Gastroesophageal sphincter (tissue), 4 donors: ENCODE measurements around the gene NNMT. TPM values are rescaled to one million over a fixed set of nuclear protein-coding genes. Genes with fewer than 3 reads are reported as not detected.

Source experiments
- ATAC-seq: fragments of 150-250 bp; one replicate; pipeline ENCODE4 v1.9.1; 2016; ENCODE audit warnings: mild to moderate bottlenecking, moderate library complexity
- H3K27ac ChIP-seq, 4 donors: fragments of 200-600 bp; sonication (generic) in 3 of 4; 1 replicate in 3 of 4; 2 replicates in 1 of 4; pipeline ENCODE4 v1.5.1; 2016 to 2019
- H3K27me3 ChIP-seq: fragments of 200-600 bp; sonication (generic); one replicate; pipeline ENCODE4 v1.5.1; 2019
- H3K36me3 ChIP-seq, 2 donors: fragments of 200-600 bp; sonication (generic); one replicate each; pipeline ENCODE4 v1.5.1; 2019; ENCODE audit warnings: control low read depth in 1 of 2
- H3K4me1 ChIP-seq, 3 donors: fragments of 200-600 bp; sonication (generic); 1 replicate in 2 of 3; 2 replicates in 1 of 3; pipeline ENCODE4 v1.5.1; 2016 to 2019; ENCODE audit warnings: control low read depth in 2 of 3
- H3K4me3 ChIP-seq, 2 donors: fragments of 200-600 bp; sonication (generic); one replicate each; pipeline ENCODE4 v1.5.1; 2019; ENCODE audit warnings: mild to moderate bottlenecking in 1 of 2, moderate library complexity in 1 of 2
- H3K9me3 ChIP-seq, 3 donors: fragments of 200-600 bp; sonication (generic); one replicate each; pipeline ENCODE4 v1.5.1; 2017 to 2019; ENCODE audit warnings: control low read depth in 2 of 3
- EP300 ChIP-seq: sonication (generic); formaldehyde crosslinking; IDR thresholded peaks from one replicate; pipeline ENCODE4 v1.6.1; 2017; ENCODE audit warnings: antibody characterized with exemption, mild to moderate bottlenecking
- POLR2A ChIP-seq, 2 donors: fragments of 450-650 bp; IDR thresholded peaks; one replicate each; pipeline ENCODE4 v1.6.1; 2017; ENCODE audit warnings: antibody characterized with exemption in 2 of 2, mild to moderate bottlenecking in 2 of 2, moderate library complexity in 1 of 2
- POLR2AphosphoS5 ChIP-seq: sonication (generic); formaldehyde crosslinking; IDR thresholded peaks from one replicate; pipeline ENCODE4 v1.6.1; 2017; ENCODE audit warnings: antibody characterized with exemption
- WGBS, 2 donors: methylation state at CpG; one replicate each; pipeline ENCODE4 v1.1.5; 2018; ENCODE audit warnings: low coverage in 1 of 2; 5-methylcytosine and 5-hydroxymethylcytosine counted together
- total RNA-seq, 4 donors: library from RNA; depleted of rRNA; stranded (reverse); fragments of >200 nt; gene quantifications; one replicate each; pipeline ENCODE4 v1.1.0, GENCODE V29; 2016
- TF ChIP-seq, protein P1 (sequence below), 4 experiments: fragments of 200-600 bp in 2 of 4; fragments of 450-650 bp in 2 of 4; sonication (generic) in 1 of 4; IDR thresholded peaks; one replicate each; pipeline ENCODE4 v1.5.1; 2017 to 2019; ENCODE audit warnings: antibody characterized with exemption in 4 of 4, mild to moderate bottlenecking in 2 of 4, moderate library complexity in 2 of 4

The NNMT gene
- total RNA-seq, 4 donors from 2014 or later: 39.4 to 409 (median 243) TPM

DNA sequence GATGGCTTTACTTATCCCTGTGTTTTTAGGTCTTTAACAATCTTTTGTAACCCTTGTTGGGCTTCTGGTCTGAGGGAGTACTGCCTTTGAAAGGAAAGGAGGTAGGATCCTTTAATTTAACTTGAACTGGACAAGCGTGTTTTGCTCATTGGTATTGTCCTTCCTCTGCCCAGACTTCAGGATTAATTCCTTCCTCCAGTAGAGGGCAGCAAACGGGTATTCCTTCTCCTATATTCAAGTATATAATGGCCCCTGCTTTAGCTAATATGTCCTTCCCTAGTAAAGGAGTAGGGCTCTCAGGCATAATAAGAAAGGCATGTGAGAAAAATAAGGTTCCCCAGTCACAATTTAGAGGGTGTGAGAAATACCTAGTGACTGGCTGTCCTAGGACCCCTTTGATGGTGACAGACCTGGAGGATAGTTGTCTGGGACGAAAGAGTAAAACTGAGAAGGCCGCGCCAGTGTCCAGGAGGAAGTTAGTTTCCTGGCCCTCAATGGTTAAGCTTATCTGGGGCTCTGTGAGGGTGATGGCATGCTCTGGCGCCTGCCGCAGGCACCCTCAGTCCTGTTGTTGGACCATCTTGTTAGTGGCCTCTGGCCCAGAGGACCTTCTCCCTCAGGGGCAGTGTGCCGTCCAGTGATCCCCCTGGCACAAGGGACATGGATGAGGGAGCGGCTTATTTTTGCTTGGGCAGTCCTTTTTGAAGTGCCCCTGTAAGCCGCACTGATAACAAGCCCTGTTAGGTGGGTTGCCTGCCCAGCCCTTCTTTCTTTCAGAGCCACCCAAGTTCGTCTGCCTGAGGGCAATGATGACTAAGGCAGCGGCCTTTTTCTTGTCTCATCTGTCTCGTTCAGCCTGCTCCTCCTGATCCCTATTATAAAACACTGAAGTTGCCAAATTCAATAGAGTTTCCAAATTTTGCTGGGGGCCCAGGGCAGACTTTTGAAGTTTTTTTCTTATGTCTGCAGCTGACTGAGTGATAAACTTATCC is 52.3 kb downstream of the NNMT start:
- Histone ChIP-seq H3K27ac (no peak overlapping the region), H3K27me3 (no peaks in the 10 kb centered on the region), H3K9me3 (no peaks in the 10 kb centered on the region), H3K4me3 (no peak overlapping the region), H3K36me3 (no peaks in the 10 kb centered on the region), H3K4me1 (no peaks in the 10 kb centered on the region)
- TF ChIP-seq POLR2AphosphoS5: no peak
- TF ChIP-seq, protein P1, sequence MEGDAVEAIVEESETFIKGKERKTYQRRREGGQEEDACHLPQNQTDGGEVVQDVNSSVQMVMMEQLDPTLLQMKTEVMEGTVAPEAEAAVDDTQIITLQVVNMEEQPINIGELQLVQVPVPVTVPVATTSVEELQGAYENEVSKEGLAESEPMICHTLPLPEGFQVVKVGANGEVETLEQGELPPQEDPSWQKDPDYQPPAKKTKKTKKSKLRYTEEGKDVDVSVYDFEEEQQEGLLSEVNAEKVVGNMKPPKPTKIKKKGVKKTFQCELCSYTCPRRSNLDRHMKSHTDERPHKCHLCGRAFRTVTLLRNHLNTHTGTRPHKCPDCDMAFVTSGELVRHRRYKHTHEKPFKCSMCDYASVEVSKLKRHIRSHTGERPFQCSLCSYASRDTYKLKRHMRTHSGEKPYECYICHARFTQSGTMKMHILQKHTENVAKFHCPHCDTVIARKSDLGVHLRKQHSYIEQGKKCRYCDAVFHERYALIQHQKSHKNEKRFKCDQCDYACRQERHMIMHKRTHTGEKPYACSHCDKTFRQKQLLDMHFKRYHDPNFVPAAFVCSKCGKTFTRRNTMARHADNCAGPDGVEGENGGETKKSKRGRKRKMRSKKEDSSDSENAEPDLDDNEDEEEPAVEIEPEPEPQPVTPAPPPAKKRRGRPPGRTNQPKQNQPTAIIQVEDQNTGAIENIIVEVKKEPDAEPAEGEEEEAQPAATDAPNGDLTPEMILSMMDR (IDR thresholded peaks at IDR 0.05): peak; percentile 42 to 64 (median 49)
- 78 to 81% methylated on average over 12 to 13 of the region's 13 CpGs for WGBS, 2 donors
- peak; percentile 67 for ATAC-seq

DNA sequence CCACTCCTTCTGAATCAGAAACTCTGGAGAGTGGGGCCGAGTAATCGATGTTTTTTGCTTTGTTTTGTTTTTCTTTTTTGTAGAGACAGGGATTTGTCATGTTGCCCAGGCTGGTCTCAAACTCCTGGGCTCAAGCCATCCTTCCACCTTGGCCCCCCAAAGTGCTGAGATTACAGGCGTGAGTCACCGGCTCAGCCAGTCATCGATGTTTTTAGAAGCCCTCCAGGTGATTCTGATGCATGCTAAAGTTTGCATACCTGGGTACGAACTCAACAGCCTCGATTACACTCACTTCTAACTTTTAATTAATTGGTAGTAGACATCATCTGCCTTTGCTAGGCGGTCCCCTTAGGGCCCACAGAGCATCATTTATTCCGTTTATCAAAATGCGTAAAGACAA is 53.8 kb downstream of the NNMT start:
- Histone ChIP-seq H3K27me3 (peaks cover 2% of the 10 kb centered on the region), H3K4me3 (no peak overlapping the region), H3K36me3 (no peaks in the 10 kb centered on the region), H3K9me3 (no peaks in the 10 kb centered on the region), H3K27ac (no peak overlapping the region), H3K4me1 (no peaks in the 10 kb centered on the region)
- ATAC-seq: no peak
- WGBS, 2 donors: 81 to 91% methylated on average over 6 to 10 of the region's 10 CpGs
- TF ChIP-seq EP300 (no peak), POLR2A (IDR thresholded peaks at IDR 0.05) (no peak), POLR2AphosphoS5 (no peak)
- TF ChIP-seq, protein P1 (IDR thresholded peaks at IDR 0.05): no peak

DNA sequence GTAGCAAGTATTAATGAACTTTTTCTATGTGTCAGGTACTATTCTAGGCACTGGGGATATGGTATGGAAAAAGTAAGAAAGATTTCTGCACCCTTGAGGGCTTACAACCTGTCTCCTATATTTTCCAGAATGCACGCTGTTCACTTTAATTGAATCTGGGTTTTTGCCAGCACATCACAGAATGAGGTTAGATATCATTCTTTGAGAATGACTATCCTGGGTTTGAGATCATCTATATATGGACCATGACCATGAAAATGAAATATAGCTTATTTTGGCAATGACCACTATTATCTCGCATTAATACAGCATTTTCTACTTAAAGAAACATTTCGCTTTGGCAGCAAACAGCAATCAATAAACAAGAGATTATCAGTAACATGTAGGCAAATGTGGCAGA is 57.2 kb downstream of the NNMT start:
- no peaks in the 10 kb centered on the region for H3K4me1 ChIP-seq
- WGBS, 2 donors: 85 to 87% methylated on average over 3 of the region's 3 CpGs
- ATAC-seq: no peak

DNA sequence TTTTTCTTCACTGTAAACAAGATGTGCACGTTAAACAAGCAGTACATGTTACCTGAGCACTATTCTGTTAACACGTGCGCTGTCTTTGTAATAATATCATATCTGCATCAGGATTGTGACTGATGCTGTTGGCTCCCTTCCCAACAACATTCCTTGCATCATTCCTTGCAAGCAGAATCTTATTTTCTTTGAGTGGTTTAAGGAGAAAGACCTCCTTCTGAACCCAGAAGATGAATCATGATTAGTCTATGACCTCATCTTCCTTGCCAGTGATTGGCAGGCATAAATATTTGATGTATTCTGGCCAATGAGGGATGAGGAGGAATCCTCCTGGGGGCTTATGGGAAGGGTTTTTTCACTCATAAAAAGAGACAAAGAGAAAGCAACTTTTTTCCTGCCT is 57.9 kb downstream of the NNMT start:
- Histone ChIP-seq H3K4me3 (no peak overlapping the region), H3K9me3 (no peaks in the 10 kb centered on the region), H3K27me3 (peaks cover 2% of the 10 kb centered on the region), H3K27ac (no peak overlapping the region), H3K36me3 (no peaks in the 10 kb centered on the region), H3K4me1 (no peaks in the 10 kb centered on the region)
- no peak for TF ChIP-seq POLR2AphosphoS5
- TF ChIP-seq EP300: no peak
- TF ChIP-seq POLR2A (IDR thresholded peaks at IDR 0.05): no peak
- TF ChIP-seq, protein P1 (IDR thresholded peaks at IDR 0.05): no peak
- 57 to 59% methylated on average over 3 of the region's 3 CpGs for WGBS, 2 donors
- ATAC-seq: no peak

More for the DNA sequence above, 57.2 kb downstream of the NNMT start:
- Histone ChIP-seq H3K27ac (no peak overlapping the region), H3K36me3 (no peaks in the 10 kb centered on the region), H3K27me3 (peaks cover 2% of the 10 kb centered on the region), H3K4me3 (no peak overlapping the region), H3K9me3 (no peaks in the 10 kb centered on the region)
- TF ChIP-seq POLR2A (IDR thresholded peaks at IDR 0.05) (no peak), EP300 (no peak), POLR2AphosphoS5 (no peak)
- TF ChIP-seq, protein P1 (IDR thresholded peaks at IDR 0.05): no peak

DNA sequence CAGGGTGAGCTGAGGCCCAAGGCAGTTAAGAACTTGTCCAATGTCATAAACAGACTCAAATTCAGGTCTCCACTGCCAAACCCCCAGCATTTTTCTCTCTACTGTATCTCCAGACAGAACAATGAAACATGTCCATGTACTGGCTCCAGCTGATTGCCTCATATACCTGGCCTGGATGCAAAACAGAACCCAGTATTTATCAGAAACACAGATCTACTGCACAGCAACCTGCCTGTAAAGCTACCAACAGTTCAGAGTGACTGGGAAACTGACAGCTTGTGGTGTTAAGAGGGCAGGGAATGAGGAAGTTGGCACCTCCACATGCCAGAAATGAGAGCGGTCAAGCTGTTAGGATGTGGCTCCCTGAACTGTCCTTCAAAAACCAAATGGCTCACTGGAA is 62.5 kb downstream of the NNMT start:
- peaks cover 0 to 8% (median 0%) of the 10 kb centered on the region in 3 donors for H3K9me3 ChIP-seq
- H3K27me3 ChIP-seq: peaks cover 2% of the 10 kb centered on the region
- H3K4me3 ChIP-seq: no peak overlapping the region
- H3K4me1 ChIP-seq: no peaks in the 10 kb centered on the region
- no peaks in the 10 kb centered on the region for H3K36me3 ChIP-seq
- no peak overlapping the region for H3K27ac ChIP-seq
- TF ChIP-seq POLR2AphosphoS5: no peak
- no peak for TF ChIP-seq POLR2A (IDR thresholded peaks at IDR 0.05)
- no peak for TF ChIP-seq EP300
- TF ChIP-seq, protein P1 (IDR thresholded peaks at IDR 0.05): no peak
- ATAC-seq: no peak
- WGBS, 2 donors: 57% methylated on average over 1 of the region's 1 CpG; no CpG with 5 or more reads in 1 of the 2 donors
